Uterus (tissue), 2 donors: ENCODE data around the gene BMERB1.

Experiments
- POLR2A ChIP-seq, 2 donors: fragments of 450-650 bp; IDR thresholded peaks; one replicate each; pipeline ENCODE4 v1.6.1; 2016; ENCODE audit warnings: antibody characterized with exemption in 2 of 2, mild to moderate bottlenecking in 1 of 2, moderate library complexity in 1 of 2
- TF ChIP-seq, protein P1 (sequence below), 4 experiments: fragments of 200-600 bp in 2 of 4; fragments of 450-650 bp in 2 of 4; sonication (generic) in 2 of 4; IDR thresholded peaks; one replicate each; pipeline ENCODE4 v1.5.1; 2016 to 2019; ENCODE audit warnings: antibody characterized with exemption in 4 of 4, mild to moderate bottlenecking in 2 of 4, moderate library complexity in 1 of 4

GRCh38 chr16:15581127-15581815 is 146.9 kb downstream of the BMERB1 start:
- TF ChIP-seq, protein P1, sequence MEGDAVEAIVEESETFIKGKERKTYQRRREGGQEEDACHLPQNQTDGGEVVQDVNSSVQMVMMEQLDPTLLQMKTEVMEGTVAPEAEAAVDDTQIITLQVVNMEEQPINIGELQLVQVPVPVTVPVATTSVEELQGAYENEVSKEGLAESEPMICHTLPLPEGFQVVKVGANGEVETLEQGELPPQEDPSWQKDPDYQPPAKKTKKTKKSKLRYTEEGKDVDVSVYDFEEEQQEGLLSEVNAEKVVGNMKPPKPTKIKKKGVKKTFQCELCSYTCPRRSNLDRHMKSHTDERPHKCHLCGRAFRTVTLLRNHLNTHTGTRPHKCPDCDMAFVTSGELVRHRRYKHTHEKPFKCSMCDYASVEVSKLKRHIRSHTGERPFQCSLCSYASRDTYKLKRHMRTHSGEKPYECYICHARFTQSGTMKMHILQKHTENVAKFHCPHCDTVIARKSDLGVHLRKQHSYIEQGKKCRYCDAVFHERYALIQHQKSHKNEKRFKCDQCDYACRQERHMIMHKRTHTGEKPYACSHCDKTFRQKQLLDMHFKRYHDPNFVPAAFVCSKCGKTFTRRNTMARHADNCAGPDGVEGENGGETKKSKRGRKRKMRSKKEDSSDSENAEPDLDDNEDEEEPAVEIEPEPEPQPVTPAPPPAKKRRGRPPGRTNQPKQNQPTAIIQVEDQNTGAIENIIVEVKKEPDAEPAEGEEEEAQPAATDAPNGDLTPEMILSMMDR (IDR thresholded peaks at IDR 0.05), result no peak
- TF ChIP-seq POLR2A (IDR thresholded peaks at IDR 0.05), result no peak
